ENCODE measurements around the gene CCDC167. TPM values are rescaled to one million over a fixed set of nuclear protein-coding genes. Genes with fewer than 3 reads are reported as not detected.

Gene CCDC167
- total RNA-seq, 1 experiment from 2014 or later, result 27.8 TPM

DNA sequence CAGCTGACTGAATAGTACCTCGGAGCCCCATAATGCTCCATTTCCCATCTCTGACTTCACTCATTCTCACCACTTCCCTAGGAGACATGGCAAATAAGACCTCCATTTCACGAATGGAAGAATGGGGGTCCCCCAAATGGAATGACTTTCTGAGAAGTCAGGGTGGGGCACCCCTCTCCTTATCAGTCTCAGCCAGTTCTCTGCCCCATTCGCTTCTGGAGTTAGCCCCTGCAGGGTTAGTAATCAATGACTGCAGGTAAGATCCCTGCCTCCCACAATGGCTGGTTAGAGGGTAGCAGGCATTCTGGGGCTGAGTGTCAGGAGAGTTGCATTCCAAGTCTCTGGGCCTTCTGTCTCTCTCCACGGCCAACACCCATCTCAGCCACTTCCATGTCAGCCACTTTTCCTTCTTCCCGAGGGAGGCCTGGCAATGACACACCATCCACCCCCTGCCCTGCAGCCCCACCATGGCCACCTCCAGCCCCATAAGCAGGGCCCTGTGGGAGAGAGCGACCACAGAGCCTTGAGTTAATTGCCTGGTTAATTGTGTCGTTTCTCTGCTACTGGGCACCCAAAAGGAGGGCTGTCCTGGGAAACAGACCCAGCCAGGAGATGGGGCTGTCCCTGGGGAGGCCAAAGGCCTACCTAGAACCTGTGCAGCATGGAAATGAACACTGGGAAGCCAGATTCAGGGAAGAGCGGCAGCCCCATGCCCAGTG, 13.4 kb downstream of the CCDC167 start:
- Histone ChIP-seq H3K9me2 (ENCODE audit: insufficient read depth) (no peaks in the 10 kb centered on the region), H2AFZ (ENCODE audit: low read depth, low read length, poor library complexity, severe bottlenecking) (no peak overlapping the region), H3K4me3 (replicated peaks in 1 of 2; ENCODE audit: low read depth in 1 of 2, low read length in 2 of 2) (no peak overlapping the region), H3K27me3 (ENCODE audit: insufficient read depth, low read length) (no peaks in the 10 kb centered on the region), H3K4me1 (ENCODE audit: control insufficient read depth in 1 of 2, insufficient read depth in 2 of 2, low read length in 2 of 2) (no peaks in the 10 kb centered on the region), H3K9me3 (ENCODE audit: control insufficient read depth in 1 of 2, insufficient read depth in 1 of 2, low read depth in 1 of 2, low read length in 2 of 2) (no peaks in the 10 kb centered on the region), H3K36me3 (ENCODE audit: control insufficient read depth in 1 of 2, insufficient read depth in 2 of 2, low read length in 2 of 2) (peaks cover 0 to 5% of the 10 kb centered on the region in 2 experiments; a peak in 2 of 4 replicates), H3K9ac (ENCODE audit: low read length) (no peak overlapping the region), H3K27ac (ENCODE audit: low read depth, low read length) (no peak overlapping the region), H4K20me1 (ENCODE audit: insufficient read depth) (no peaks in the 10 kb centered on the region), H3K4me2 (ENCODE audit: low read length) (no peak overlapping the region), H3K79me2 (ENCODE audit: insufficient read depth, low read length) (no peaks in the 10 kb centered on the region; the same call in 1 of the 2 replicates)
- no TSS peak for BruUV-seq (replicated peaks)
- ChIA-PET CTCF (no interaction called here), RAD21 (ENCODE audit: low non-redundant PET in 1 of 2, low total read pairs in 2 of 2, uncharacterized antibody in 2 of 2, unreplicated experiment in 2 of 2) (no interaction called here), POLR2A (no interaction called here)
- ATAC-seq, result no peak
- no peak for TF ChIP-seq EZH2 (IDR thresholded peaks at IDR 0.05)
- TF ChIP-seq, protein P1, sequence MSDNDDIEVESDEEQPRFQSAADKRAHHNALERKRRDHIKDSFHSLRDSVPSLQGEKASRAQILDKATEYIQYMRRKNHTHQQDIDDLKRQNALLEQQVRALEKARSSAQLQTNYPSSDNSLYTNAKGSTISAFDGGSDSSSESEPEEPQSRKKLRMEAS (IDR thresholded peaks at IDR 0.05), result no peak
- TF ChIP-seq POLR2A (IDR thresholded peaks at IDR 0.05; ENCODE audit: borderline replicate concordance, extremely low read depth, insufficient read depth, insufficient read length), result no peak
- TF ChIP-seq, protein P2, sequence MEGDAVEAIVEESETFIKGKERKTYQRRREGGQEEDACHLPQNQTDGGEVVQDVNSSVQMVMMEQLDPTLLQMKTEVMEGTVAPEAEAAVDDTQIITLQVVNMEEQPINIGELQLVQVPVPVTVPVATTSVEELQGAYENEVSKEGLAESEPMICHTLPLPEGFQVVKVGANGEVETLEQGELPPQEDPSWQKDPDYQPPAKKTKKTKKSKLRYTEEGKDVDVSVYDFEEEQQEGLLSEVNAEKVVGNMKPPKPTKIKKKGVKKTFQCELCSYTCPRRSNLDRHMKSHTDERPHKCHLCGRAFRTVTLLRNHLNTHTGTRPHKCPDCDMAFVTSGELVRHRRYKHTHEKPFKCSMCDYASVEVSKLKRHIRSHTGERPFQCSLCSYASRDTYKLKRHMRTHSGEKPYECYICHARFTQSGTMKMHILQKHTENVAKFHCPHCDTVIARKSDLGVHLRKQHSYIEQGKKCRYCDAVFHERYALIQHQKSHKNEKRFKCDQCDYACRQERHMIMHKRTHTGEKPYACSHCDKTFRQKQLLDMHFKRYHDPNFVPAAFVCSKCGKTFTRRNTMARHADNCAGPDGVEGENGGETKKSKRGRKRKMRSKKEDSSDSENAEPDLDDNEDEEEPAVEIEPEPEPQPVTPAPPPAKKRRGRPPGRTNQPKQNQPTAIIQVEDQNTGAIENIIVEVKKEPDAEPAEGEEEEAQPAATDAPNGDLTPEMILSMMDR (IDR thresholded peaks at IDR 0.05 in 2 of 3, conservative IDR thresholded peaks at IDR 0.05 in 1 of 3; ENCODE audit: borderline replicate concordance in 1 of 3, insufficient read depth in 1 of 3, low read depth in 2 of 3, low read length in 2 of 3), result no peak
- no peak for TF ChIP-seq EZH2phosphoT487 (IDR thresholded peaks at IDR 0.05; ENCODE audit: borderline replicate concordance)
- no peak for TF ChIP-seq FOSL1 (IDR thresholded peaks at IDR 0.05; ENCODE audit: low read depth)
- DNase-seq (ENCODE audit: low read depth, low spot score), result no peak
- intact Hi-C loops (cut with micrococcal nuclease), result no loop called here
